AG08396 (cell line): ENCODE measurements around the gene CPSF7.

ENCODE experiments used
- DNase-seq: peaks from one replicate; pipeline ENCODE4 v3.0.0; 2012; ENCODE audit warnings: low spot score, mixed read lengths

The CPSF7 gene

GRCh38 chr11:61357233-61357893 lies 72.4 kb downstream of the CPSF7 start:
- no peak for DNase-seq

- DNase-seq = no peak
These were observed 73.1 kb downstream of the CPSF7 start for GRCh38 chr11:61356706-61357105.

- no peak for DNase-seq
These were observed 75.6 kb downstream of the CPSF7 start for GRCh38 chr11:61354208-61354607.

GRCh38 chr11:61353131-61354067 lies 76.4 kb downstream of the CPSF7 start:
- no peak for DNase-seq
